ENCODE measurements around the gene MRPL28.
"Not testable (repeated sequence)": the region's sequence is repeated elsewhere in the genome, so short reads cannot be mapped to it uniquely, and the experiment has no call there.

Gene MRPL28

DNA sequence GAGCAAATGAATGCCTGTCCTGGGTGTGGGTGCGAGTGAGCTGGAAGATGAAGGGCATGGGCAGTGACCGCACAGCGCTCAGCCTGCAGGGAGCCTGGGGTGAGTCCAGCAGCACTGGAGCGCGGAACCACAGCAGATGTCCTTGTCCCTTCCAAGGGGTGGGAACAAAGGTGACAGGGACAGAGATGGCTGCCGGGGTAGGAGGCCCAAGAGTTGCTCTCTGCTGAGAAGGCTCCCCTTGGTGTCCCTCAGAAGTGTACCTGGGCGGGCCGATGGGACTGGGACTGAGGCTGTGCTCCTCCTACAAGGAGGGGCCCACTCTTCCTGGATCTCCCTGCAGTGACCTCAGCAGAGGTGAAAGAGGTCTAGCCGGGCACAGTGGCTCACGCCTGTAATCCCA is 19.0 kb upstream of the MRPL28 start:
- DNase-seq, result no peak

GRCh38 chr16:387761-388666 is 17.7 kb upstream of the MRPL28 start:
- not testable (repeated sequence) for DNase-seq

DNA sequence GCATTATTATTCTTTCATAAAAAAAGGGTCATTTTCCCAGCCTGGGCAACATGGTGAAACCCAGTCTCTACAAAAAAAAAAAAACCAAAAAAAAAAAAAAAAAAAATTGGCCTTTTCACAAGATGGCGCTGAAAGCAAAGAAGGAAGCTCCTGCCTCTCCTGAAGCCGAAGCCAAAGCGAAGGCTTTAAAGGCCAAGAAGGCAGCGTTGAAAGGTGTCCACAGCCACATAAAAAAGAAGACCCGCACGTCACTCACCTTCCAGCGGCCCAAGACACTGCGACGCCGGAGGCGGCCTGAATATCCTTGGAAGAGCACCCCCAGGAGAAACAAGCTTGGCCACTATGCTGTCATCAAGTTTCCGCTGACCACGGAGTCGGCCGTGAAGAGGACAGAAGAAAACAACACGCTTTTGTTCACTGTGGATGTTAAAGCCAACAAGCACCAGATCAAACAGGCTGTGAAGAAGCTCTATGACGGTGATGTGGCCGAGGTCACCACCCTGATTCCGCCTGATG is 16.4 kb upstream of the MRPL28 start:
- no peak for DNase-seq

GRCh38 chr16:383326-384051 is 13.2 kb upstream of the MRPL28 start:
- DNase-seq, result no peak

DNA sequence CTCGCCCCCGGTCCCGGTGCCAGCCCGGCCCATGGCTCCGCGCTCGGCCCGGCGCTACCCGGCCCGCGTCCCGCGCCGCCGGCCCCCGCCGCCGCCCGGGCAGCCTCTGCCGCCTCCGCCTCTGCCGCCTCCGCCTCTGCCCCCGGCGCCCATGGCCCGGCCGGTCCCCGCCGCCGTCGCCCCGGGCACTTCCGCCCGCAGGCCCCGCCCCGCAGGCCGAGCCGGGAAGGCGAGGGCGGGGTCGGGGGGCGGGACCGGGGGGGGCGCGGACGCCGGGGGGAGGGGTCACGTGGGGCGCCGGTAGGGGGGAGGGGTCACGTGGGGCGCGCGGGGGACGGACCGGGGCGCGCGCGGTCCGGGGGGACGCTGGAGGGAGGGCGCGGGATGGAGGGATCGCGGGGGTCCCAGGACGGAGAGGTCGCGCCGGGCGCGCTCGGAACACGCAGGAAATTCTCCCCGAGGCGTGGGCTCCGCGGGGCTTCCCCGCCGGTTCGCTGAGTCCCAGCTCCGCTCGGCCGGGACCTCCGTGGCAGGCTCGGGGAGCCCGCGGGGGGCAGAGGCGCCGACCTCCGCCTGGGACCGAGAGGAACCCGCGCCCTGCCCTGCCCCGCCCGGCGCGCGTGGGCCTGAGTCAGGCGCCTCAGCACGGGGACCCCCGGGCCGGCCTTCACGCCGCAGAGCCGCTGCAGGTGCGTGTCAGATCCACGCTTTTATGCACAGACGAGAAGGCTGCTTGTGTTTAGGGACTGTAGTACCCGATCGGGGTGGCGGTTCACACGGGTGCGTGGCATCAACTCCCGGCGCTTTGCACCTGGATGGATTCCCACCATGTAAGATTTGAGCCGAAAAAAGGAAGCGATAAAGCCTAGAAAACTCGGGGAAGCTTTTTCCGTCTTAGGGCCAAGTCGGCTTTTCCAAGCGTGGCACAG is 11.7 kb upstream of the MRPL28 start, which contains the start of gene PGAP6:
Gene PGAP6 (minus strand): TSS at position 190 of the 929 bp plus-strand sequence. CDS start 157 bp downstream, at position 33.
- no peak for DNase-seq

GRCh38 chr16:381012-381788 is 10.9 kb upstream of the MRPL28 start:
- no peak for DNase-seq

GRCh38 chr16:380762-381011 is 10.3 kb upstream of the MRPL28 start:
- DNase-seq, result no peak

- no peak for DNase-seq
These were observed 9.8 kb upstream of the MRPL28 start for GRCh38 chr16:379961-380761.

DNA sequence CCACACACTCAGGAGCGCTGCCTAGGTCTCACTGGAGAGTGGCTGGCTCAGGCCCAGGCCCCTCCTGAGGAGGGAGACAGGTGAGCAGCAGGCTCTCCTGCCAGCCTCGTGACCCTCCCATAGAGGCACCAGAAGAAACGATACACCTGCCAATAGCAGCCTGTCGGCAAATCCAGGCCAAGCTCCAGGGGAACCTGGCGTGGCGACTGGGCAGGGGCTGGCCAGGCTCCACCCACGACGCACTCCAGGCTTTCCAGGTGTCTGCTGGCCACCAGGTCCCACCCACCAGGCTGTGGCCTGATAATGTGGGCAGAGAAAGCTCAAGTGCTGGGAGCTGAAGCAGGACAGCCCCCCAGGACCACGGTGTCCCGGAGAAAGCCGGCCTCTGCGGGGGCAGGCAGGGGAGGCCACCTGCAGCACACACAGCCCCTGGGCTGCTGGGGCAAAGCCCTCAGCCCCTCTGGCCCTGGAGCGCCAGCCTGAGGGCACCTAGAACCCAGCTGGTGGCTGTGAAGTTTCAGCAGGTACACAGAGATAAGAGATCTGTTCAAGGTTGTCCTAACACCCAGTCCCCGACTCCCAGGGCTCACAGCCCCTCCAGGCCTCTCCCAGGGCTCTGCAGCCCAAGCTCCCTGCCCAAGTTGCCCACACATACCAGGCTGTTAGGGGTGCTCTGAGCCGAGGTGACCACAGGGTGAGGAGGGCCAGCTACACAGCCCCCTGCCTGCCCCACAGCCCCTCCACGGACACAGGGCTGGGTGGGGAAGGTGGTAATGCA is 9.0 kb upstream of the MRPL28 start:
- no peak for DNase-seq

DNA sequence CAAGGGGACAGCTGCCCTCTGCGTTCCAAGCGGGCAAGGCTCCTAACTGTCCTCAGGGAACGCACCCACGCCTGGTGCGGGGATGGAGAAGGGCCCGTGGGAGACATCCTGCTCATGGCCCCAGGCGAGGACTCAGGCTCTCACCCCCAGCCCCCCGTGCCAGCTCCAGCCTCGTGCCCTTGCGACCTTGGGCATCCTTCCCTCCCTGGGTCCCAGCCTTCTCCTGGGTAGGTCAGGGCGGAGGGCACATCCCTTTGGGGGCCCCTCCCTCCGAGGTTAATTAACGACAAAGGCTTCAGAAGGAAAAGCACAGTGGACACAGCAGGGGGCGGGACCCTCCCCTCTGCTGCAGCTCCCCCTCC is 8.5 kb upstream of the MRPL28 start:
- no peak for DNase-seq

DNA sequence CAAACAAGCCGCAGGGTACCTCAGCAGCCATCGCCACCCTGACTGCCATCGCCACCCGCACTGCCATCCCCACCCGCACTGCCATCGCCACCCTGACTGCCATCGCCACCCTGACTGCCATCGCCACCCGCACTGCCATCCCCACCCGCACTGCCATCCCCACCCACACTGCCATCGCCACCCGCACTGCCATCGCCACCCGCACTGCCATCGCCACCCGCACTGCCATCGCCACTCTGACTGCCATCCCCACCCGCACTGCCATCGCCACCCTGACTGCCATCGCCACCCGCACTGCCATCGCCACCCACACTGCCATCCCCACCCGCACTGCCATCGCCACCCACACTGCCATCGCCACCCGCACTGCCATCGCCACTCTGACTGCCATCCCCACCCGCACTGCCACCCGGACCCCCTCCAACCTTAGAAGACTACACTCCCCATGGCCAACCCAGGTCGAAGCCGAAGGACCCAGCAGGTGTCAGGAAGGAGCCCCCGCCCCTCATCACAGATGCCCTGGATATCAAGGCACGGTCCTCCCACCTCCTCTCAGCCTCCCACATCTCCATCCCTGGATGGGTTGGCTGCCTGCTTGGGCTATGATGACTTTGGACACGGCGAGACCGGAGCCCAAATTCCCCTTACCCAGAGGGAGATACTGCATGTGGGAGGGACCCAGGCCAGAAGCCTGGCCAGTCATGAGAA is 7.9 kb upstream of the MRPL28 start:
- not testable (repeated sequence) for DNase-seq

DNA sequence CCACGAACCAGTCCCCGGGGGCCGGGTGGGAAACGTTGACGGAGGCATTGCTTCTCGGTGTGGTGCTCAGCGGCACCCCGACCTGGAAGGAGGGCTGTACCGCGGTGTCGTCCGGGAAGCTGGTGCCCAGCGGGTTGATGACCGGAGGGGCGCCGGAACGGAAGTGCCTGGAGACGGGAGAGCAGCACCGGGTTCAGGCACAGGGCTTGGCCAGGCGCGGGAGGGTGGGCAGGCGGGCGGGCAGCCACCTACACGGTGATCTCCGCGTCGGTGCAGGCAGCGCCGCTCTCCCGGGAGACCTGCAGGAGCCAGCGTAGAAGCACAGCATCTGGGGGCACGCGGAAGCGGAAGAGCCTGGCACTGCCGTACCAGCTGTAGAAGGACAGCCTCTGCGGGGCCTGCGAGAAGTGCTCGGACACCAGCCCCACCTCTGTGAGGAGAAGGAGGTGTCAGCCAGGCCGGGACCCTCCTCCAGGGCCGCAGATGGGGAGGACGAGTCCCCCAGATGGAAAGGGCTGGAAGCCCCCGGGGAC is 7.1 kb upstream of the MRPL28 start:
- DNase-seq, result no peak

DNA sequence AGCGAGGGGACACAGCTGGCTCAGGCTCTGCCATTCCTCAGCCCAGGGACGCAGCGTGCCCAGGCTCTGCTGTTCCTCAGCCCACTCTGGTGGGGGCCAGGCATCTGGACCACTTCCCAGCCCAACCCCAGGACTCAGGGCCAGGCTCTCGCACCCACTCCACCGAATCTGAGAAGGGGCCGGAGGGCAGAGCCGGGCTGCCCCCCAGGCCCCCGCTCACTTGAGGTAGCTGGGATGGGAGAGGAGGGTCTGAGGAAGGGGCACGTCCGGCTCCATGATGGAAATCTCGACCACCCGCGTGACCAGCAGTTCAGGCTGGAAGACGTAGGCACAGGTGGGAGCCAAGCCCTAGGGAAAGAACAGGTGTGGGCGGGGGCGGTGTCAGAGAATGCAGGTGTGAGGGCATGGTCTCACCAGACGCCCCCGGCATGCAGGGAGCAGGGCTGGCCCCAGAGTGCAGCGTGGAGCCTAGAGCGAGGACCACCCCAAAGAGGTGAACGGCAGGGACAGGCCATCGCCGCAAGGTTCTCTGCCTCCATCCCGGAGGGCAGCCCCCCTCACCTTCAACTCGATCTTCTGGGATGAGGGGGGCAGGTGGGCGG is 6.6 kb upstream of the MRPL28 start:
- no peak for DNase-seq

DNA sequence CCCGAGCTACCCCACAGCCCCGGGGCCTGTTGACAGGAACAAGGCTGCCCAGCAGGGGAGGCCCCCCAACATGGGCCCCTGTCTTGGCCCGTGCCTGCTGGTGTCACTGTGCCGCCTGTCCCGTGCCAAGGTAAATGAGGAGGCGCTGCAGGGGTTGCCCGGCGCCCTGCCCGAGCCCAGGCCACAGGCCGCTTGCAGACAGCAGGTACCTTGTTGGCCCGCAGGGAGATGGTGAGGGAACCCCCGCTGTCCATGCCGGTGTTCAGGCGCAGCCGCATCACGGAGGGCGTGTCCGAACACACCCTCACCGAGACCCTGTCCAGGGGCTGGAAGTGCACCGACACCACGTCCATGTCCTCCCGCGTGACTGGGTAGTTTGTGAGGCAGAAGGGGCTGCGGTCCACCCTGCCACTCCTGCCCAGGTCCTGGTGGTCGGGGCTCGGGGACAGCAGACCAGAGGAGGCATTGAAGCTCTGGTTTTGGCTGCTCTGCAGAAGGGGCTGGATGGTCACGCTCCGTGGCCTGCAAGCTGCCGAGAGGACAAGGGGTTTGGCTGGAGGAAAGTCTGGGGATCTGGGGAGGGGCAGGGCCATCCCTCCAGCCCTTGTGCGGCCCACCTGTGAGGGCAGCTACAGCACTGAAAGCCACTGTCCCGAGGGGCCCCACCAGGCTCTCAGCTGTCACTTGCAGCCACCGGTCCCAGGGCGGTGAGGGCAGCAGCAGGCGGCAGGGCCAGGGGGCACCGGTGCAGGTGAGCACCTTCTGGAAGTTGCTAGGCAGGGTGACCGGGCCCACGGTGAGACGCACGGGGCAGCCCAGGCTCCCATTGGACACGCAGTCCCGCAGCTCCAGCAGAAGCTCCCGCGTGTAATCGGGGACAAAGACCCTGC is 5.8 kb upstream of the MRPL28 start:
- DNase-seq, result no peak

GRCh38 chr16:375212-375611 is 4.9 kb upstream of the MRPL28 start:
- DNase-seq, result no peak

- no peak for DNase-seq
These were observed 4.2 kb upstream of the MRPL28 start for GRCh38 chr16:374616-374926.

GRCh38 chr16:373848-374615 is 3.7 kb upstream of the MRPL28 start:
- DNase-seq, result no peak

Measured in SIG-M5 (cell line).